GM12873 (cell line): ENCODE data around the gene EIF2S1.

Source experiments
- TF ChIP-seq, protein P1 (sequence below): IDR thresholded peaks from 2 replicates; pipeline ENCODE4 v1.5.1; 2012; ENCODE audit warnings: low read depth, mild to moderate bottlenecking, moderate library complexity, low read length, control low read depth; ENCODE audit not compliant: insufficient read depth; ENCODE audit errors: missing control alignments

The EIF2S1 gene

DNA sequence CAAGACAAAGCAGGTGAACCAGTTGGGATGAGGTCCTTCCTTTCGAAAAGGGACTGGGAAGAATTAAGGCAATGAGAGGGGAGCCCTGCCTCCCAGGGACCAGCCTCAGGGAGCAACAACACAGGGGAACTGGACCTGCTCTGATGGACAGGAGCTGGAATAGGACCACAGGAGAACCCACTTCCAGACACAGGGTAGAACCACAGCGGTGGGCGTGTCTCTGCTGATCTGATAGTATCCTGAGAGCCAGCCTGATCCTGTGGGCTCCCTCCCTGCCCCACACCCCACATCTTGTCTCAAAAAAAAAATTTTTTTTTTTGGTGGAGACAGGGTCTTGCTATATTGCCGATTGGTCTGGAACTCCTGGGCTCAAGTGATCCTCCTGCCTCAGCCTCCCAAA is 65.5 kb downstream of the EIF2S1 start:
- TF ChIP-seq, protein P1, sequence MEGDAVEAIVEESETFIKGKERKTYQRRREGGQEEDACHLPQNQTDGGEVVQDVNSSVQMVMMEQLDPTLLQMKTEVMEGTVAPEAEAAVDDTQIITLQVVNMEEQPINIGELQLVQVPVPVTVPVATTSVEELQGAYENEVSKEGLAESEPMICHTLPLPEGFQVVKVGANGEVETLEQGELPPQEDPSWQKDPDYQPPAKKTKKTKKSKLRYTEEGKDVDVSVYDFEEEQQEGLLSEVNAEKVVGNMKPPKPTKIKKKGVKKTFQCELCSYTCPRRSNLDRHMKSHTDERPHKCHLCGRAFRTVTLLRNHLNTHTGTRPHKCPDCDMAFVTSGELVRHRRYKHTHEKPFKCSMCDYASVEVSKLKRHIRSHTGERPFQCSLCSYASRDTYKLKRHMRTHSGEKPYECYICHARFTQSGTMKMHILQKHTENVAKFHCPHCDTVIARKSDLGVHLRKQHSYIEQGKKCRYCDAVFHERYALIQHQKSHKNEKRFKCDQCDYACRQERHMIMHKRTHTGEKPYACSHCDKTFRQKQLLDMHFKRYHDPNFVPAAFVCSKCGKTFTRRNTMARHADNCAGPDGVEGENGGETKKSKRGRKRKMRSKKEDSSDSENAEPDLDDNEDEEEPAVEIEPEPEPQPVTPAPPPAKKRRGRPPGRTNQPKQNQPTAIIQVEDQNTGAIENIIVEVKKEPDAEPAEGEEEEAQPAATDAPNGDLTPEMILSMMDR, result no peak

DNA sequence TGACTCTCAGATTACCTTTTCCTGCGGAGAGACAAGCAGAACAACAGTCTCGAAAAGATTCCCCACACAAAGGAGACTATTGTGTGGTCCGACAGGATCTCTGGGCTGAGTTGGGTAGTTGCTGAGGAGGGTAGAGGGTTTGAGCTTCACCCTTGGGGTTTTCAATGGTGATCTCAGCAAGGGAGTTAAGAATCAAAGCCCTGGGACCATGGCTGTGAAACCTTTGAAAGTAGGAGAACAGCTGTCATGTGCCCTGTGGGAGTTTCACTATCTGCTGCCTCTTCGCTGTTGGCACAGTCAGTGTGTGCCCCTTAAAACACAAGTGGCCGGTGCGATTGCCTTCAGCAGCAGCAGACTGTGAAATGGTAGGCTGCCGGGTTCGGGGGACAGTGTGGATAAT is 66.0 kb downstream of the EIF2S1 start:
- TF ChIP-seq, protein P1, result no peak

DNA sequence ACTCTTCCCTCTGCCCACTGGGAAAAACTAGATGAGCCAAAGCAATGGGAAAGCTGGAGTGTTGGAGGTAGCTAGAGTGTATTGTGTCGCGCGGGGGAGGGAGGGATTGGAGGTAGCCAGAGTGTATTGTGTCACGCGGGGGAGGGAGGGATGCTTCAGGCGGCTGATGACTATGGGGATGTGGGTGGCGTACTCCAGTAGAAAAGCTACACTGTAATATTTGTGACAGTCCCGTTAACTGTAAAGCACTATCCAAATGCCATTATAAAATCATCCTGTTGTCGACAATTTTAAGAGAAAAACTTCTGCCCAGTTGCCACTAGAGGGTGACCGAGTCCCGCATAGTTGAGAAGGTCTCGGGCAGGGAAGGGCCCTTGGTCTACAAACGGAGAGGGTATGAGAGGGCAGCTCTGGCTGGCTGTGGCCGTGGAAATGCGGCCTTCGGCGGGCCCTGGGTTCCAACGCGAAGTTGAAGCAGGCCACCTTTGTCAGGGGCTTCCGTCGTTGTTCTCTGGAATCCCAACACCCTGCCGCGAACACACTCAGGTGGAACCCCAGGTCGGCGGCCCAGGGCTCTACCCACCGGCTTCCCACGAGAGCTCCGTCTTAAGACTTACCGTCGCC is 67.0 kb downstream of the EIF2S1 start:
- TF ChIP-seq, protein P1, result peak; percentile 82

DNA sequence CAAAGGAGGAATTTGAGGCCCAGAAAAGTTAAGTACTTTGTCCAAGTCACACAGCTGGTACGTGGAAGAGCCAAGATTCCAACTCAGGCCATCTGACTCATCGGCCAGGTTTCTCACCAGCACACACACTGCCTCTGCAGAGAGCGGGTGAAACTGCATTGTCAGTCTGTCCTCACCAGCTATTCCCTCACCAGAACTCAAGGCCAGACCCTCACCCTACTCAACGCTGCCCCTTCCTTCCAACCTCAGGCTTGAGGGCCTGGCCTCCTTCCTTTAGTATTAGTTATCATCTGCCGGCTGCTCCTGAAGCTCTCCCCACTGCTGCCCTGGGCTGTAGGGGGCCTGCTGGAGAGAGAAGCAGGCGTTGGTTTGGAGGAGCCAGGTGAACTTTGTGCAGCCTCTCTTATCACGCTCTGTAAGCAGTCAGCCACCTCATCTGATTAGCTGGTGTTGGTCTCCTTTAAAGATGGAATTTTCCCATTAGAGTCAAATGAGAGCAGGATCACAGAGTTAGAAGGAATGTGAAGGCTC is 68.4 kb downstream of the EIF2S1 start:
- TF ChIP-seq, protein P1, result no peak

DNA sequence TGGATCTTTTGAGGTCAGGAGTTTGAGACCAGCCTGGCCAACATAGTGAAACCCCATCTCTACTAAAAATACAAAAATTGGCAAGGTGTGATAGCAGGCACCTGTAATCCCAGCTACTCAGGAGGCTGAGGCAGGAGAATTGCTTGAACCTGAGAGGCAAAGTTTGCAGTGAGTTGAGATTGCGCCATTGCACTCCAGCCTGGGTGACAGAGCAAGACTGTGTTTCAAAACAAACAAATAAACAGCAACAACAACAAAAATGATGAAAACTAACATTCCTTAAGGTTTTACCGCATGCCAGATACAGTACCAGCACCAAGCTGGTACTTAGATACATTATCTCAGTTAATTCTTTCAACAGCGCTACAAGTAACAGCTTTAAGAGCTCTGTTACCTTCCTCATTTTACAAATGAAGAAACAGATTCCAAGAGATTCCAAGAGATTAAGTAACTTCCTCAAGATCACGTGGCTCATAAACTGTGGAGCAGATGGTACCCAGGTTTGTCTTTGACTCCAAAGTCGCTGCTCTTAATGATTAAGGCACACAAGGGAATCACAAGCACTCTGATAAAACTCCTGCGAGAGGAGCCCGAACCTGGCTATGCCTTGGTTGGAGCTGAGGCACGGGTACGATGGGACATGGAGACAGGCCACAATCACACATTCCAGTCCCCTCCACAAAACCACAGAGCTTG is 69.5 kb downstream of the EIF2S1 start:
- TF ChIP-seq, protein P1, result no peak

DNA sequence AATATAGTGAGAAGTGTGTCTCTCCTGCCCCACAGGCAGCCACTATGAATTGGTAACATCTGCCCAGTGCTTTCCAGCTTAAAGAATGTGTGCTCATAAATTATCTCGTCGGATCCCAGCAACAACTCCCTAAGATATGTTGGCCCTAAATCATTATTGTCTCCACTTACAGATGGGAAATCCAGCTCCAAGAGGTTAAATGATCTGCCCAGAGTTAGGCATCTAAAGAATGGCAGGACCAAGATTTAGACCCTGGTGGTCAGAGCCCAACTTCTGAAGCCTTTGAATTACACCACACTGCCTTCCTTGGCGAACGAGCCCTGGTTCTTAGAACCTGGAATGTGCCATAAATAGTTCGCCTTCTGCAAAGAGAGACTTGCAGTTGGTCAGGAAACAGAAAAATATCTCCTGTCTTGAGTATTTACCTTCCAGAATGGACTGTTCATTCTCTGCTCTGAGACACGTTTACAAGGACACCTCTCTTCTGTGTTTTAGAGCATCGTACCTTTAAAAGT is 72.0 kb downstream of the EIF2S1 start:
- TF ChIP-seq, protein P1, result no peak

DNA sequence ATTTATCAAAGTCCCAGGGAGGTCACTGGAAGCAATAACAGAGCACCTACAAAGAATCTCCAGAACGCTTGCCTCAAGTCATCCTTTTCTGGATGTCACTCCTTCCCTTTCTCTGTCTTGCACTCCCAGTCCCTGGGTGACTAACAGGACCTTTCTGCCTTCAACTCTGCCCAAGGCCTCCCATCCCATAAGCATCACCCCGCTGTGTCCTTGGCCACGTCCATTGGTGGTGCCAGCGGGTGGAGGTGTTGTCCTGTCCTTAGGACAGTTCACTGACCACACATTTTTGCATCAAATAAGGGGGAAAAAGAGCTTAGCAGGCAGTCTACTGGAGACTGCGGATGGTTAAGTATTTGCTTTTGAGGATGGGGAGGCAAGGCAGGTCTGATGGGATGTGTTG is 75.5 kb downstream of the EIF2S1 start:
- TF ChIP-seq, protein P1, result no peak
